ENCODE results near the gene ELK4.
A peak's percentile ranks its signal among the peaks of the same experiment; 100 is the strongest.

ELK4 gene

GRCh38 chr1:205630651-205631009 lies 1.2 kb downstream of the ELK4 start:
- DNase-seq (ENCODE audit: low spot score) = no peak
- Histone ChIP-seq H3K9me3 (ENCODE audit: severe bottlenecking) (no peaks in the 10 kb centered on the region), H3K4me3 (ENCODE audit: severe bottlenecking) (peak overlapping the region; percentile 84), H3K27ac (ENCODE audit: poor library complexity, severe bottlenecking) (peak overlapping the region; percentile 93), H3K27me3 (ENCODE audit: insufficient read depth, poor library complexity, severe bottlenecking) (no peaks in the 10 kb centered on the region), H3K4me1 (ENCODE audit: insufficient read depth, poor library complexity, severe bottlenecking) (peaks cover 14% of the 10 kb centered on the region), H3K36me3 (ENCODE audit: low read depth) (peaks cover 6% of the 10 kb centered on the region)
- ATAC-seq (ENCODE audit: low read depth) = no peak
- TF ChIP-seq, protein P1, sequence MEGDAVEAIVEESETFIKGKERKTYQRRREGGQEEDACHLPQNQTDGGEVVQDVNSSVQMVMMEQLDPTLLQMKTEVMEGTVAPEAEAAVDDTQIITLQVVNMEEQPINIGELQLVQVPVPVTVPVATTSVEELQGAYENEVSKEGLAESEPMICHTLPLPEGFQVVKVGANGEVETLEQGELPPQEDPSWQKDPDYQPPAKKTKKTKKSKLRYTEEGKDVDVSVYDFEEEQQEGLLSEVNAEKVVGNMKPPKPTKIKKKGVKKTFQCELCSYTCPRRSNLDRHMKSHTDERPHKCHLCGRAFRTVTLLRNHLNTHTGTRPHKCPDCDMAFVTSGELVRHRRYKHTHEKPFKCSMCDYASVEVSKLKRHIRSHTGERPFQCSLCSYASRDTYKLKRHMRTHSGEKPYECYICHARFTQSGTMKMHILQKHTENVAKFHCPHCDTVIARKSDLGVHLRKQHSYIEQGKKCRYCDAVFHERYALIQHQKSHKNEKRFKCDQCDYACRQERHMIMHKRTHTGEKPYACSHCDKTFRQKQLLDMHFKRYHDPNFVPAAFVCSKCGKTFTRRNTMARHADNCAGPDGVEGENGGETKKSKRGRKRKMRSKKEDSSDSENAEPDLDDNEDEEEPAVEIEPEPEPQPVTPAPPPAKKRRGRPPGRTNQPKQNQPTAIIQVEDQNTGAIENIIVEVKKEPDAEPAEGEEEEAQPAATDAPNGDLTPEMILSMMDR (IDR thresholded peaks at IDR 0.05; ENCODE audit: poor library complexity, severe bottlenecking) = no peak

GRCh38 chr1:205630241-205630640 lies 1.6 kb downstream of the ELK4 start:
- no peak for DNase-seq (ENCODE audit: low spot score)
- TF ChIP-seq, protein P1 (IDR thresholded peaks at IDR 0.05; ENCODE audit: poor library complexity, severe bottlenecking) = no peak
- Histone ChIP-seq H3K36me3 (ENCODE audit: low read depth) (peaks cover 6% of the 10 kb centered on the region), H3K4me3 (ENCODE audit: severe bottlenecking) (peak overlapping the region; percentile 84), H3K27me3 (ENCODE audit: insufficient read depth, poor library complexity, severe bottlenecking) (no peaks in the 10 kb centered on the region), H3K27ac (ENCODE audit: poor library complexity, severe bottlenecking) (peak overlapping the region; percentile 93), H3K4me1 (ENCODE audit: insufficient read depth, poor library complexity, severe bottlenecking) (peaks cover 12% of the 10 kb centered on the region), H3K9me3 (ENCODE audit: severe bottlenecking) (no peaks in the 10 kb centered on the region)
- no peak for ATAC-seq (ENCODE audit: low read depth)

DNA sequence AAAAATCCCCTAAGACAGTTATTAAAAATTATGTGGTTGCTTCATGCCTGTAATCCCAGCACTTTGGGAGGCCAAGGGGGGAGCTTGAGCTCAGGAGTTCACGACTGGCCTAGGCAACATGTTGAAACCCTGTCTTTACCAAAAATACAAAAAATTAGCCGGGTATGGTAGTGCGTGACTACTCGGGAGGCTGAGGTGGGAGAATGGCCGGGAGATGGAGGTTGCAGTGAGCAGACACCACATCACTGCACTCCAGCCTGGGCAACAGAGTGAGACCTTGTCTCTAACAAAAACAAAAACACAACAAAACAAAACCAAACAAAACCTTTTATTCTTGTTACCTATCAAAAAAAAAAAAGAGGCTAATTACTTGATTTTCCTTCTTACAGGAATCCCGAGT lies 2.1 kb downstream of the ELK4 start:
- Histone ChIP-seq H3K4me3 (ENCODE audit: severe bottlenecking) (no peak overlapping the region), H3K36me3 (ENCODE audit: low read depth) (peaks cover 6% of the 10 kb centered on the region), H3K27ac (ENCODE audit: poor library complexity, severe bottlenecking) (peak overlapping the region; percentile 93), H3K27me3 (ENCODE audit: insufficient read depth, poor library complexity, severe bottlenecking) (no peaks in the 10 kb centered on the region), H3K4me1 (ENCODE audit: insufficient read depth, poor library complexity, severe bottlenecking) (peaks cover 12% of the 10 kb centered on the region), H3K9me3 (ENCODE audit: severe bottlenecking) (no peaks in the 10 kb centered on the region)
- DNase-seq (ENCODE audit: low spot score) (no peak), ATAC-seq (ENCODE audit: low read depth) (no peak)
- TF ChIP-seq, protein P1 (IDR thresholded peaks at IDR 0.05; ENCODE audit: poor library complexity, severe bottlenecking) = no peak

GRCh38 chr1:205627956-205628355 lies 3.9 kb downstream of the ELK4 start:
- Histone ChIP-seq H3K27ac (ENCODE audit: poor library complexity, severe bottlenecking) (no peak overlapping the region), H3K27me3 (ENCODE audit: insufficient read depth, poor library complexity, severe bottlenecking) (no peaks in the 10 kb centered on the region), H3K4me1 (ENCODE audit: insufficient read depth, poor library complexity, severe bottlenecking) (peaks cover 3% of the 10 kb centered on the region), H3K36me3 (ENCODE audit: low read depth) (peaks cover 21% of the 10 kb centered on the region), H3K4me3 (ENCODE audit: severe bottlenecking) (no peak overlapping the region), H3K9me3 (ENCODE audit: severe bottlenecking) (no peaks in the 10 kb centered on the region)
- ATAC-seq (ENCODE audit: low read depth) (no peak), DNase-seq (ENCODE audit: low spot score) (no peak)
- TF ChIP-seq, protein P1 (IDR thresholded peaks at IDR 0.05; ENCODE audit: poor library complexity, severe bottlenecking) = no peak

GRCh38 chr1:205626216-205626615 lies 5.6 kb downstream of the ELK4 start:
- H3K4me3 ChIP-seq (ENCODE audit: severe bottlenecking) = no peak overlapping the region
- TF ChIP-seq, protein P1 (IDR thresholded peaks at IDR 0.05; ENCODE audit: poor library complexity, severe bottlenecking) = no peak

More at GRCh38 chr1:205626216-205626615, 5.6 kb downstream of the ELK4 start:
- H3K4me1 ChIP-seq (ENCODE audit: insufficient read depth, poor library complexity, severe bottlenecking) = no peaks in the 10 kb centered on the region
- no peaks in the 10 kb centered on the region for H3K27me3 ChIP-seq (ENCODE audit: insufficient read depth, poor library complexity, severe bottlenecking)
- H3K36me3 ChIP-seq (ENCODE audit: low read depth) = peaks cover 38% of the 10 kb centered on the region
- ATAC-seq (ENCODE audit: low read depth) = no peak
- H3K27ac ChIP-seq (ENCODE audit: poor library complexity, severe bottlenecking) = no peak overlapping the region
- H3K9me3 ChIP-seq (ENCODE audit: severe bottlenecking) = no peaks in the 10 kb centered on the region
- DNase-seq (ENCODE audit: low spot score) = no peak

Data from RWPE2 (cell line).